IMR-90 (cell line): ENCODE results near the gene CHRM5. TPM values are rescaled to one million over a fixed set of nuclear protein-coding genes. Genes with fewer than 3 reads are reported as not detected.

Experiments
- ATAC-seq: fragments of 200-7000 bp; cut with Tn5 transposase; 2 replicates; pipeline ENCODE4 v1.9.1; 2020; ENCODE audit warnings: low read depth, mild to moderate bottlenecking, moderate library complexity
- BruUV-seq: library from RNA; stranded (reverse); fragments of 400-500 nt; replicated peaks from 2 replicates; lab custom pipeline; 2021; lab: Mats Ljungman, UMichigan
- CTCF ChIA-PET: fragments of 300-600 bp; formaldehyde crosslinking; extraction: SDS; loops from one replicate; lab custom pipeline; 2021; ENCODE audit warnings: antibody characterized with exemption; lab: Yijun Ruan, JAX
- POLR2A ChIA-PET: fragments of 300-600 bp; sonication (Branson Sonifier 250); formaldehyde crosslinking; loops from one replicate; lab custom pipeline; 2022; ENCODE audit warnings: antibody characterized with exemption; ENCODE audit not compliant: unreplicated experiment; lab: Charles Lee
- DNase-seq: peaks from one replicate; pipeline ENCODE4 v3.0.0; 2013
- H2AFZ ChIP-seq: replicated peaks from 2 replicates; pipeline ENCODE3; 2013; ENCODE audit warnings: low read length, mild to moderate bottlenecking; ENCODE audit not compliant: poor library complexity
- H2AK5ac ChIP-seq: 2 replicates; pipeline ENCODE4 v1.6.1; 2013; ENCODE audit warnings: low read depth, low read length, inconsistent platforms
- H2AK9ac ChIP-seq: replicated peaks from 2 replicates; pipeline ENCODE3; 2013; ENCODE audit warnings: mild to moderate bottlenecking, low read depth, low read length, moderate library complexity; ENCODE audit not compliant: poor library complexity
- H2BK120ac ChIP-seq: 2 replicates; pipeline ENCODE4 v1.6.1; 2013; ENCODE audit warnings: low read depth, low read length, inconsistent platforms
- H2BK15ac ChIP-seq: 3 replicates; pipeline ENCODE4 v1.6.1; 2013; ENCODE audit warnings: low read depth, low read length, inconsistent platforms
- H2BK20ac ChIP-seq: 2 replicates; pipeline ENCODE4 v1.6.1; 2013; ENCODE audit warnings: low read depth, mild to moderate bottlenecking, inconsistent platforms, low read length, moderate library complexity
- H2BK5ac ChIP-seq: 2 replicates; pipeline ENCODE4 v1.6.1; 2013; ENCODE audit warnings: mild to moderate bottlenecking, low read depth, low read length, inconsistent platforms; ENCODE audit not compliant: poor library complexity, severe bottlenecking
- H3K14ac ChIP-seq: replicated peaks from 2 replicates; pipeline ENCODE4 v1.6.1; 2013; ENCODE audit warnings: low read depth, low read length, inconsistent platforms
- H3K18ac ChIP-seq: 2 replicates; pipeline ENCODE4 v1.6.1; 2013; ENCODE audit warnings: low read depth, low read length, control low read depth
- H3K23ac ChIP-seq: 2 replicates; pipeline ENCODE4 v1.6.1; 2013; ENCODE audit warnings: low read depth, low read length, inconsistent platforms
- H3K27ac ChIP-seq: 2 replicates; pipeline ENCODE4 v1.5.1; 2013; ENCODE audit warnings: mild to moderate bottlenecking, control low read depth, low read length; ENCODE audit not compliant: insufficient read depth
- H3K27me3 ChIP-seq: 2 replicates; pipeline ENCODE4 v1.6.1; 2013; ENCODE audit warnings: low read length; ENCODE audit not compliant: control insufficient read depth, insufficient read depth
- H3K36me3 ChIP-seq: 2 replicates; pipeline ENCODE4 v1.6.1; 2013; ENCODE audit warnings: low read length, mixed read lengths; ENCODE audit not compliant: control insufficient read depth, insufficient read depth
- H3K4ac ChIP-seq: 2 replicates; pipeline ENCODE4 v1.6.1; 2013; ENCODE audit warnings: low read depth, low read length, inconsistent platforms
- H3K4me1 ChIP-seq: 2 replicates; pipeline ENCODE4 v1.6.1; 2013; ENCODE audit warnings: low read length, mixed read lengths; ENCODE audit not compliant: control insufficient read depth, insufficient read depth
- H3K4me2 ChIP-seq: 2 replicates; pipeline ENCODE4 v1.6.1; 2013; ENCODE audit warnings: low read depth, mild to moderate bottlenecking, control low read depth, low read length, moderate library complexity
- H3K4me3 ChIP-seq: 2 replicates; pipeline ENCODE4 v1.5.1; 2013; ENCODE audit warnings: low read depth, mild to moderate bottlenecking, control low read depth, low read length, moderate library complexity; ENCODE audit not compliant: insufficient read depth
- H3K56ac ChIP-seq: 2 replicates; pipeline ENCODE4 v1.6.1; 2013; ENCODE audit warnings: low read length, inconsistent platforms; ENCODE audit not compliant: insufficient read depth; ENCODE audit errors: extremely low read depth
- H3K79me1 ChIP-seq, 2 experiments: 2 replicates each; pipeline ENCODE4 v1.6.1; 2013; ENCODE audit warnings: low read length in 2 of 2, inconsistent platforms in 1 of 2, low read depth in 1 of 2
- H3K9ac ChIP-seq: 2 replicates; pipeline ENCODE4 v1.6.1; 2013; ENCODE audit warnings: low read depth, low read length, control low read depth
- H3K9me1 ChIP-seq: 2 replicates; pipeline ENCODE4 v1.6.1; 2013; ENCODE audit warnings: low read length, inconsistent platforms; ENCODE audit not compliant: insufficient read depth
- H3K9me3 ChIP-seq: 2 replicates; pipeline ENCODE4 v1.6.1; 2013; ENCODE audit warnings: low read length; ENCODE audit not compliant: control insufficient read depth, insufficient read depth
- H4K20me1 ChIP-seq: 2 replicates; pipeline ENCODE4 v1.6.1; 2013; ENCODE audit warnings: low read length, inconsistent platforms; ENCODE audit not compliant: insufficient read depth
- H4K5ac ChIP-seq: 2 replicates; pipeline ENCODE4 v1.6.1; 2013; ENCODE audit warnings: mild to moderate bottlenecking, low read depth, low read length, control low read depth
- H4K8ac ChIP-seq, 2 experiments: 2 replicates each; pipeline ENCODE4 v1.6.1; 2013; ENCODE audit warnings: low read depth in 2 of 2, low read length in 2 of 2, control low read depth in 1 of 2, inconsistent platforms in 1 of 2
- H4K91ac ChIP-seq: 2 replicates; pipeline ENCODE4 v1.6.1; 2013; ENCODE audit warnings: low read depth, low read length, inconsistent platforms; ENCODE audit not compliant: insufficient read depth
- CHD1 ChIP-seq: IDR thresholded peaks from 2 replicates; pipeline ENCODE4 v1.6.1; 2012; ENCODE audit warnings: low read depth, low read length, improper control_type of control experiment
- MAFK ChIP-seq: IDR thresholded peaks from 2 replicates; pipeline ENCODE4 v1.6.1; 2012; ENCODE audit warnings: low read depth, low read length, improper control_type of control experiment
- RAD21 ChIP-seq: IDR thresholded peaks from 2 replicates; pipeline ENCODE4 v1.6.1; 2012; ENCODE audit warnings: low read length, improper control_type of control experiment
- WGBS, 2 experiments: methylation state at CpG; one replicate each; pipeline versions ENCODE4 v1.1.5 to v1.1.7; 2013; ENCODE audit warnings: missing lambda C conversion rate in 2 of 2; ENCODE audit not compliant: insufficient read length in 1 of 2; ENCODE audit errors: extremely low coverage in 2 of 2; 5-methylcytosine and 5-hydroxymethylcytosine counted together
- dilution Hi-C: fragments of 300-500 bp; cut with HindIII; formaldehyde crosslinking; loops from one replicate; pipeline ENCODE4 v1.14.3; 2018; ENCODE audit warnings: low sequenced_read_pairs; ENCODE audit not compliant: unreplicated experiment
- in situ Hi-C: fragments of 300-500 bp; cut with MboI; formaldehyde crosslinking; loops from 3 replicates; pipeline ENCODE4 v1.14.3; 2019; ENCODE audit warnings: low sequenced_read_pairs, inconsistent platforms, mixed read lengths
- intact Hi-C: fragments of 100-400 bp; cut with micrococcal nuclease; formaldehyde crosslinking; loops from 2 replicates; pipeline ENCODE4 v1.10.0; 2022
- polyA plus RNA-seq, 3 experiments: library from polyadenylated mRNA; depleted of rRNA; stranded (reverse); fragments of >200 nt; gene quantifications; 2 replicates each; pipeline ENCODE4 v1.2.3, GENCODE V29; 2012; ENCODE audit warnings: low replicate concordance in 1 of 3
- total RNA-seq: library from RNA; depleted of rRNA; stranded (reverse); fragments of >200 nt; gene quantifications from 2 replicates; pipeline ENCODE4 v1.2.3, GENCODE V29; 2012

CHRM5 gene
- total and polyA plus RNA-seq, 2 of the 4 experiments (the other 2 are of a cell fraction) = under 0.01 to 0.03 TPM

- Histone ChIP-seq H3K4me2 (no peak overlapping the region), H3K79me1 (no peaks in the 10 kb centered on the region), H4K8ac (no peak overlapping the region), H2BK15ac (0 out of 3 replicates have a peak overlapping the region, but pooled peaks have one; percentile 60), H3K4me3 (no peak overlapping the region), H2AK9ac (no peak overlapping the region), H3K9ac (no peak overlapping the region), H3K27me3 (no peaks in the 10 kb centered on the region), H3K36me3 (no peaks in the 10 kb centered on the region), H3K4ac (no peak overlapping the region), H3K27ac (no peak overlapping the region), H2BK5ac (no peak overlapping the region), H2BK120ac (peak overlapping the region; percentile 40; the same call in 1 of the 2 replicates), H3K14ac (no peak overlapping the region), H3K9me1 (peaks cover 6% of the 10 kb centered on the region), H2BK20ac (0 out of 2 replicates have a peak overlapping the region, but pooled peaks have one; percentile 3), H3K9me3 (no peaks in the 10 kb centered on the region), H4K20me1 (no peaks in the 10 kb centered on the region), H2AK5ac (0 out of 2 replicates have a peak overlapping the region, but pooled peaks have one; percentile 1), H2AFZ (peak overlapping the region; percentile 4), H4K5ac (no peak overlapping the region), H3K23ac (no peak overlapping the region; the same call in 1 of the 2 replicates), H3K4me1 (peaks cover 7% of the 10 kb centered on the region), H3K56ac (no peak overlapping the region), H4K91ac (no peak overlapping the region), H3K18ac (no peak overlapping the region)
- in situ Hi-C loops = no loop called here
- dilution Hi-C loops = no loop called here
- no peak for TF ChIP-seq RAD21
- no peak for TF ChIP-seq CHD1
- 0 out of 2 replicates have a peak, but pooled peaks have one; percentile 21 for TF ChIP-seq MAFK
- CTCF ChIA-PET = no interaction called here
- POLR2A ChIA-PET = no interaction called here
- WGBS, 2 experiments = 80% methylated on average over 1 of the region's 2 CpGs; no CpG with 5 or more reads in 1 of the 2 experiments
- BruUV-seq = no TSS peak
- DNase-seq (no peak), ATAC-seq (no peak)
- intact Hi-C loops = no loop called here
These were observed 91.2 kb downstream of the CHRM5 start for GRCh38 chr15:34059476-34059875.
